GM12878 (cell line): ENCODE results near the gene RSPH9. TPM values are rescaled to one million over a fixed set of nuclear protein-coding genes. Genes with fewer than 3 reads are reported as not detected.

Experiments used
- BCL3 ChIP-seq: IDR thresholded peaks from 2 replicates; pipeline ENCODE4 v1.6.1; 2011; ENCODE audit warnings: borderline replicate concordance, low read depth, mild to moderate bottlenecking, moderate library complexity, low read length; ENCODE audit not compliant: insufficient read depth, poor library complexity, severe bottlenecking
- CBFB ChIP-seq: IDR thresholded peaks from 2 replicates; pipeline ENCODE4 v1.6.1; 2016; ENCODE audit warnings: antibody characterized with exemption, low read depth
- CREB1 ChIP-seq: IDR thresholded peaks from 2 replicates; pipeline ENCODE4 v1.6.1; 2012; ENCODE audit warnings: low read depth, mild to moderate bottlenecking, inconsistent platforms
- DPF2 ChIP-seq: fragments of 450-650 bp; IDR thresholded peaks from 2 replicates; pipeline ENCODE4 v1.6.1; 2017; ENCODE audit warnings: mild to moderate bottlenecking
- E2F8 ChIP-seq: fragments of 450-650 bp; IDR thresholded peaks from 2 replicates; pipeline ENCODE4 v1.6.1; 2018; ENCODE audit warnings: mild to moderate bottlenecking, low read depth, moderate library complexity; ENCODE audit not compliant: partially characterized antibody
- EED ChIP-seq: sonication (generic); IDR thresholded peaks from 2 replicates; pipeline ENCODE4 v1.6.1; 2016; ENCODE audit warnings: antibody characterized with exemption, low read depth
- HCFC1 ChIP-seq: fragments of 150-350 bp; IDR thresholded peaks from 2 replicates; pipeline ENCODE4 v1.6.1; 2014; ENCODE audit warnings: low read length
- IKZF2 ChIP-seq, 2 experiments: fragments of 450-650 bp; IDR thresholded peaks; 2 replicates each; pipeline ENCODE4 v1.6.1; 2017; ENCODE audit warnings: mild to moderate bottlenecking in 2 of 2, moderate library complexity in 2 of 2
- IRF3 ChIP-seq: fragments of 450-650 bp; IDR thresholded peaks from 2 replicates; pipeline ENCODE4 v1.6.1; 2014; ENCODE audit warnings: mild to moderate bottlenecking
- KAT2A ChIP-seq: conservative IDR thresholded peaks from 2 replicates; pipeline ENCODE4 v1.6.1; 2011; ENCODE audit warnings: low read depth, low read length; ENCODE audit not compliant: control insufficient read depth
- MTA2 ChIP-seq: fragments of 450-650 bp; IDR thresholded peaks from 2 replicates; pipeline ENCODE4 v1.6.1; 2016; ENCODE audit warnings: low read depth, mild to moderate bottlenecking, moderate library complexity
- MYC ChIP-seq: IDR thresholded peaks from 2 replicates; pipeline ENCODE4 v1.6.1; 2011; ENCODE audit warnings: mild to moderate bottlenecking, low read length, moderate library complexity, inconsistent platforms; ENCODE audit not compliant: insufficient read depth, insufficient replicate concordance, insufficient read length, severe bottlenecking
- NFIC ChIP-seq: IDR thresholded peaks from 2 replicates; pipeline ENCODE4 v1.6.1; 2012; ENCODE audit warnings: low read depth, mild to moderate bottlenecking, inconsistent platforms, low read length, moderate library complexity
- RBBP5 ChIP-seq: fragments of 200-600 bp; sonication (generic); conservative IDR thresholded peaks from 2 replicates; pipeline ENCODE4 v1.6.1; 2016
- RFX5 ChIP-seq: IDR thresholded peaks from 2 replicates; pipeline ENCODE4 v1.6.1; 2011; ENCODE audit warnings: low read depth, low read length, improper control_type of control experiment
- SMARCA5 ChIP-seq: fragments of 450-650 bp; IDR thresholded peaks from 2 replicates; pipeline ENCODE4 v1.6.1; 2017; ENCODE audit warnings: mild to moderate bottlenecking
- USF2 ChIP-seq: IDR thresholded peaks from 2 replicates; pipeline ENCODE4 v1.6.1; 2011; ENCODE audit warnings: low read depth, low read length, improper control_type of control experiment, borderline replicate concordance
- ZNF217 ChIP-seq: fragments of 450-650 bp; IDR thresholded peaks from 2 replicates; pipeline ENCODE4 v1.6.1; 2017; ENCODE audit warnings: antibody characterized with exemption, mild to moderate bottlenecking
- ZNF687 ChIP-seq: fragments of 450-650 bp; IDR thresholded peaks from 2 replicates; pipeline ENCODE4 v1.6.1; 2017; ENCODE audit warnings: mild to moderate bottlenecking, moderate library complexity
- ZZZ3 ChIP-seq: IDR thresholded peaks from 2 replicates; pipeline ENCODE4 v1.6.1; 2011; ENCODE audit warnings: low read depth; ENCODE audit not compliant: control insufficient read depth, insufficient read length
- polyA plus RNA-seq, 11 experiments: library from polyadenylated mRNA; depleted of rRNA in 4 of 11; unstranded in 6 of 11; stranded (reverse) in 5 of 11; fragments of >200 nt; fragmentation: Nextera tagmentation in 4 of 11; fragmentation: Illumina TruSeq in 1 of 11; extraction: Ambion mirVana in 4 of 11; extraction: Trizol in 1 of 11; gene quantifications; 1 replicate in 1 of 11; 2 replicates in 10 of 11; pipeline versions ENCODE4 v1.2.1 to v1.2.3, GENCODE V29; 2011 to 2016; ENCODE audit warnings: inconsistent platforms in 2 of 11, missing spikeins in 2 of 11, low read depth in 1 of 11
- total RNA-seq, 4 experiments: library from RNA; depleted of rRNA in 3 of 4; stranded (reverse); fragments of >200 nt in 3 of 4; fragmentation: Illumina TruSeq in 1 of 4; extraction: Trizol in 1 of 4; gene quantifications; 2 replicates each; pipeline versions ENCODE4 v1.2.1 to v1.2.3, GENCODE V29; 2013 to 2021

The RSPH9 gene
- total and polyA plus RNA-seq, 10 of the 15 experiments (the other 5 are each of a cell fraction or from before 2014, with no cell fraction given): 0.26 to 0.63 (median 0.36) TPM; not detected in 6

GRCh38 chr6:43715056-43715788 lies 70.4 kb downstream of the RSPH9 start (continued):
- TF ChIP-seq USF2: no peak
- TF ChIP-seq IKZF2 (IDR thresholded peaks at IDR 0.05): peak in 1 of 2 experiments; percentile 83; a peak in 3 of 4 replicates
- TF ChIP-seq IRF3: no peak
- TF ChIP-seq SMARCA5: 0 out of 2 replicates have a peak, but pooled peaks have one; percentile 26
- no peak for TF ChIP-seq MYC
- TF ChIP-seq HCFC1: no peak
- TF ChIP-seq BCL3: peak; percentile 83
- TF ChIP-seq DPF2: peak; percentile 55
- no peak for TF ChIP-seq ZNF687
- TF ChIP-seq E2F8: no peak
- peak; percentile 51; the same call in 1 of the 2 replicates for TF ChIP-seq CREB1
- no peak; the same call in 1 of the 2 replicates for TF ChIP-seq EED
- TF ChIP-seq ZNF217: 0 out of 2 replicates have a peak, but pooled peaks have one; percentile 28
- no peak for TF ChIP-seq RBBP5
- no peak for TF ChIP-seq RFX5
- TF ChIP-seq MTA2: no peak
- TF ChIP-seq CBFB: peak; percentile 56; the same call in 1 of the 2 replicates
- TF ChIP-seq KAT2A: no peak
- peak; percentile 85 for TF ChIP-seq NFIC
- TF ChIP-seq ZZZ3: no peak
